Activated naive CD8-positive, alpha-beta T cell (primary cell): ENCODE measurements around the gene ADARB2.
"Not testable (repeated sequence)": the region's sequence is repeated elsewhere in the genome, so short reads cannot be mapped to it uniquely, and the experiment has no call there.

ENCODE experiments used
- H3K27ac Mint-ChIP-seq: one replicate; pipeline ENCODE4 v1.8.0; 2021; ENCODE audit warnings: mixed read lengths
- H3K27me3 Mint-ChIP-seq: one replicate; pipeline ENCODE4 v1.8.0; 2021; ENCODE audit warnings: mixed read lengths
- H3K36me3 Mint-ChIP-seq: one replicate; pipeline ENCODE4 v1.8.0; 2021; ENCODE audit warnings: mixed read lengths
- H3K4me1 Mint-ChIP-seq: one replicate; pipeline ENCODE4 v1.8.0; 2021; ENCODE audit warnings: low read depth, mixed read lengths
- H3K4me3 Mint-ChIP-seq: one replicate; pipeline ENCODE4 v1.8.0; 2021; ENCODE audit warnings: mild to moderate bottlenecking, mixed read lengths
- H3K9me3 Mint-ChIP-seq: one replicate; pipeline ENCODE4 v1.8.0; 2021; ENCODE audit warnings: low read depth, mixed read lengths

Gene ADARB2

DNA sequence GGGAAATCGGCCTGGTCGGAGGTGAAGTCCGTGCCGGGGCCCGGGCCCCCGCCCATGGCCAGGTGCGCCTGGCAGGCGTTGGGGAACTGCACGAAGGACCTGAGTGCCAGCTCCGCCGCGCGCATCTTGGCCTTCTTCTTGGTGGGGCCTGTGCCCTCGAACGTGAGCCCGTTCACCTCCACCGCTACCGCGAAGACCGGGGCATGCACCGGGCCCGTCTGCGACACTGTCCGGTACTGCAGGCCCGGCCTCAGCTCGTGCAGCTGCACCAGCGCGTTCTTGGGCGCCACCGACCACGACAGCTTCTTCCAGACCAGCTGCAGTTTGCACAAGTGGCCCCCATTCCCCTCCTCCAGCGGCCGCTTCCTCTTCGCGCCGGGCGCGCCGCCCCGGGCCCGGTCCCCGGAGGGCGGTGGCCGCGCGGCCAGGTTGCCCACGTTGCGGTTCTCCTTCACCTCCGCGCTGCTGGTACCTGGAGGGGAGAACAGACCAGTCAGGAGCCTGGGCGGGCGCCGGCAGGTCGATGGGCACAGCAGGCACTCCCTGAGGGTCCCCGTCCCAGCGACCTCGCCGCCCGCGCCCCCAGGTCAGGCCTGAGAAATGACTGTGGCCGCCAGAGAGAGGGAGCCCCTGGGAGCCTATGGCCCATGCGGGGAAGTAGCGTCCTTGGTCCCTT is 373.7 kb downstream of the ADARB2 start:
- no peaks in the 10 kb centered on the region for H3K36me3 Mint-ChIP-seq
- no peak overlapping the region for H3K4me3 Mint-ChIP-seq
- peaks cover 2% of the 10 kb centered on the region for H3K27me3 Mint-ChIP-seq
- peaks cover 11% of the 10 kb centered on the region for H3K4me1 Mint-ChIP-seq
- H3K27ac Mint-ChIP-seq, result no peak overlapping the region
- H3K9me3 Mint-ChIP-seq, result no peaks in the 10 kb centered on the region

DNA sequence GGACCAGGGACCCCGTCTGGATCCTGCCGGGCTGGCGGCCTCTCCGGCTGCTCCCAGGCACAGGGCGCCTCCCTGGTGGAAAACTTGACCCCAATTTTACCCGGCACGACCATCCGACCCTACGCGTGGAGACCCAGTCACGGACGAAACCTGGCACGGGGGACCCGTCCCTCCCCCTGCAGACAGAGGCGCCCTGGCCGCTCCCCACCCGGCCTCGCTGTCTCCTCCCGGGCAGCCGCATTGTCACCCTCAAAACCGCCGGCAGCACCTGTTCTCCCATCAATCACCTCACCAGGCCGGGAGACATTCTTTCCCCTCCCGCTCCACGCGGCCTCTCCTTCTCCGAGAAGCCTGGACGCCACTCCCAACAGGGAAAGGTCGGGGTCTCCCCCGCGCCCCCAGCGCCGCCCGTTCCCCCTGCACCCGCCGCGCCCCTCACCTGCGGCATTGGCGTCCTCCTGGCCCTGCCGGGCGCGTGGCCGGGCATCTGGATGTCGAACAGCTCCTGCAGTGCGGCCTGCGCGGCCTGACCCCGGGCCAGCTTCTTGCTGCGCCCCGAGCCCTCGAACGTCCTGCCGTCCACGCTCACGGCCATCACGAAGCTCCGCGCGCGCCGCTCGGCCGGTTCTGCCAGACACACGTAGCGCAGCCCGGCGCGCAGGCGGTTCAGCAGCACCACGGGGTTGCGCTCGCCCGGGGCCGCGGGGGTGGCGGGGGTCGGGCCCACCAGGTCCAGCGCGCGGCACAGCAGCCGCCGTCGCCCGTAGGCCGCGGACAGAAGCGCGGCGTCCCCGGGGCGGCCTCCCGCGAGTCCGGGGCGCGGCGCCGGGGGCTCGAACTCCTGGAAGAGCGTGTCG is 374.5 kb downstream of the ADARB2 start:
- Mint-ChIP-seq H3K9me3 (no peaks in the 10 kb centered on the region), H3K36me3 (no peaks in the 10 kb centered on the region), H3K27ac (no peak overlapping the region), H3K4me3 (no peak overlapping the region), H3K4me1 (peaks cover 11% of the 10 kb centered on the region), H3K27me3 (peaks cover 2% of the 10 kb centered on the region)

DNA sequence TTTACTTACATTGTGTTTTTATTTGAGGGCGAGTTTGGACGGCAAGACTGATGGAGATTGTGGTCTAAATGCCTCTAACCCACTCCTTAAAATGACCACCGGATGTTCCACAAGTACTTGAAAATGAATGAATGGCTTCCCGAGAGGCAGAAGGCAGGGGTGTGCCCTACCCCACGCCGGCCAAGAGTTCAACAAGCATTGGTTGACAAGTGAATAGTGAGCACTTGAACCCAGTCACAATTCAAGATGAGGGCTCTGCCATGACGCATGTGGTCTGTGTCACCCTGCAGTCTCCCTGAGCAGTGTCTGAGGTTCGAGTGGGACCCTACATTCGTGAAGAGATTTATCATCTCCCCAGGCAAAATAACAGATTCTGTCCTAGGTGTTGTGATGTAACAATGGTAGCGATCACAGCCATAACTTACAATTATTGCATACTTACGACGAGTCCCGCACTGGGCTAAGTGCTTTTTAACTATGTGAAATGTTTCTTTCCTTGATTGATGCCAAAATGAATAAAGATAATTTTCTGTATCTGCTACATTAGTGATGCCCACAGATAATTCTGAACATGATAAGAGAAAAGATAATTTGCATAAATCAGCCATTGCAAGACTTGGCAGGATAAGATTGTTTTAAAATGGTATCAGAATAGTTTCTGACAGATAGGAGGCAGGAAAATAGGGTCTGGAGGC is 375.8 kb downstream of the ADARB2 start:
- H3K27ac Mint-ChIP-seq, result no peak overlapping the region
- H3K9me3 Mint-ChIP-seq, result no peaks in the 10 kb centered on the region
- peaks cover 11% of the 10 kb centered on the region for H3K4me1 Mint-ChIP-seq
- no peak overlapping the region for H3K4me3 Mint-ChIP-seq
- peaks cover 2% of the 10 kb centered on the region for H3K27me3 Mint-ChIP-seq
- H3K36me3 Mint-ChIP-seq, result no peaks in the 10 kb centered on the region

DNA sequence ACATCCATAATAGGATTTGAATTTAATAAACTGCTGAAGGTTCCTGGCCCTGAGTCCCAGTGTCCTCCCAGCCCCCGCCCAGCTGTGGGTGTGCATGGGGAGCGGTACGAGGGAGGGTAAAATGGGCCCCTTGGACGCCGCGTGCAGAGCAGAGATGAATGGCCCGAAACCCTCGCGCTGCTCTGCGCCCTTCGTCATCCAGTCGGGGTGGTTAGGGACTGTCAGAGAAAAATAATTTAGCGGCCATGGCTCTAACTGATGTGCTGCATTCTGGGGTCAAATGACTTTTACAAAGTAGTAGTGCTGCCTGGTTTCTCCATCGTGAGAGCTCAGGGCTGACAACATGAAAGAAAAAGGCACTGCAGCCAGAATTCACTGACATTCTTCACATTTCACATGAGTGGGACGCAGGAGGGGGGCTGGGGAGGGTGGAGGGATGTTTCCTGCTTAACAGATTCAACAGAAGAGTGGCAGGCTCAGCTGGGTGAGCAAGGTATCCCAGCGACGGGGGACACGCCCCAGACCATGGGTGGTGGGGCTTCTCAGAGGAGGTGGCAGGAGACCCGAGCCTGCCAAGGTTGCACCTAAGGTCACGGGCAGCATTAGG is 376.7 kb downstream of the ADARB2 start:
- H3K4me1 Mint-ChIP-seq, result peaks cover 11% of the 10 kb centered on the region
- H3K4me3 Mint-ChIP-seq, result no peak overlapping the region
- H3K9me3 Mint-ChIP-seq, result no peaks in the 10 kb centered on the region
- H3K27me3 Mint-ChIP-seq, result peaks cover 2% of the 10 kb centered on the region
- H3K27ac Mint-ChIP-seq, result no peak overlapping the region
- no peaks in the 10 kb centered on the region for H3K36me3 Mint-ChIP-seq

DNA sequence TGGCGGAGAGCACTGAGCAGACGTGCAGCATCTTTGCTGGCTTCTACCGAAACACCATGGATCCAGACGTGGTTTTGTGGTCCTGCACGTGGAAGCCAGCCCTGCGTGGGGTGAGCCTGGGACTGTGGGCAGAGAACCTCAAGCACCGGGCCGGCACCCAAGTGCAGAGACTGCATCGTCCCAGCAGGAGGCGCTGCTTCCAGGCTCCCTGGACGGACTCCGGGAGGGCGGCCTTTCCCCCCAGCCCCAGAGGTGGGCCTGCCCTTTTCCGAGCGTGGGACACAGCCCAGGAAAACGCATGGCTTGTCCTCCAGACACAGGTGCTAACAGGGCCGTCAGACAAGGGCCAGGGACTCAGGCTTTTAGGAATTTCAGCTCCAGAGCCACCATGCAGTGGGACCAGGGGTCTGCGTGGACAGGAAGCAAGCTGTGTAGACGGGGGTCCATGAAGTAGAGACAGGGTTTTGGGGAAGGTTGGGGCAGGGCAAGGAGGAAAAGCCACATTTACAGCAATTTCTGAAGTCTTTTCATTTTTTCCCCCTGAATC is 377.2 kb downstream of the ADARB2 start:
- H3K36me3 Mint-ChIP-seq, result no peaks in the 10 kb centered on the region
- H3K4me3 Mint-ChIP-seq, result no peak overlapping the region
- H3K9me3 Mint-ChIP-seq, result no peaks in the 10 kb centered on the region
- peaks cover 2% of the 10 kb centered on the region for H3K27me3 Mint-ChIP-seq
- no peak overlapping the region for H3K27ac Mint-ChIP-seq
- peaks cover 11% of the 10 kb centered on the region for H3K4me1 Mint-ChIP-seq

DNA sequence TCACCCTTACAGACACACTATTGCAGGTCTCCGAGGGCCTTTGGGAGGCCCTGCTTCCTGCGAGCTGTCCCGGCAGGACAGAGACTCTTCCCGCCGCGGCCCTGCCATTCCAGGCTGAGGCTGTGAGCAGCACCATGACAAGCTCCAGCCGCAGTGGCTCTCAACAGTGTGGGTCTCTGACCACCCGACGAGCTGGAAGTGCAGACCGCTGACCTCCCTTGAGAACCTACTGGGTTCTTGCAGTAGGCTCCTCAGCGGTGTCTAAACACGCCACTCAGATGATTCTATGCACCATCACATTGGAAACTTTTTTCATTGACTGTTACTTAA is 377.7 kb downstream of the ADARB2 start:
- Mint-ChIP-seq H3K9me3 (no peaks in the 10 kb centered on the region), H3K36me3 (no peaks in the 10 kb centered on the region), H3K4me1 (peaks cover 11% of the 10 kb centered on the region), H3K27ac (no peak overlapping the region), H3K27me3 (peaks cover 2% of the 10 kb centered on the region), H3K4me3 (no peak overlapping the region)

DNA sequence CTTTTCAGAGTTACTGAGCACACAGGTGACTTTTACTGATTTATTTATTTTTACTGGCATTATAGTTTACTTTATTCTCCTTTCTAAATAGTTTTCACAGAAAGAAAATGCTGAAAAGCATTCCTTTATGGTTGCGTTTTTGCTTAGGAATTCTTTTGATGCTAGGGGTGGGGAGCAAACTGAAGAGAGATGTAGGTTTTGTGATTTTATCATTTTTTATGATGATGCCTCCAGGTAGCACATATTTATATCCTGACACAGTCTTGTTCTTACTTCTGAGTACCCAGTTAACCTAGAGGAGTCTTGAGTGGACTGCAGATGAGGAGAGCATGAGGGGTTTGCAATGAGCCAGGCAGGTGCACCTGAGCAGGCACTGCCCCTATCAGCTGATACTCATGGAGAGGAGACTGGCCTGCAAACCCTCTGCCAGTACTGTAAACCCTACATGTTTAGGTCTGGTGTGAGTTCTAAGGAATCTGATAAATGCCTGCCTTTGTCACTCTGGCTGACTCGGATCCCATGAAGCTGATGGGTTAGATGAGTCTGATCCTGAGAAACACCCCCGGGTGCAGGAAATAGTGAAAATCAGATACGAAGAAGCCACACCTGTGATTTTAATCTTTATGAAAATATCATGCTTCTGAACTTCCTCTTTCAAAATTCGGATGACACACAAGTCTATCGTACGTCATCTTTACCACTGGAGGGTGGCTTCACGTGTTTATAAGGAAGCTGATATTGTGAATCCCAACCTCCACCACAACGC is 378.3 kb downstream of the ADARB2 start:
- Mint-ChIP-seq H3K9me3 (no peaks in the 10 kb centered on the region), H3K4me3 (no peak overlapping the region), H3K27me3 (peaks cover 2% of the 10 kb centered on the region), H3K27ac (no peak overlapping the region), H3K36me3 (no peaks in the 10 kb centered on the region), H3K4me1 (peaks cover 11% of the 10 kb centered on the region)

DNA sequence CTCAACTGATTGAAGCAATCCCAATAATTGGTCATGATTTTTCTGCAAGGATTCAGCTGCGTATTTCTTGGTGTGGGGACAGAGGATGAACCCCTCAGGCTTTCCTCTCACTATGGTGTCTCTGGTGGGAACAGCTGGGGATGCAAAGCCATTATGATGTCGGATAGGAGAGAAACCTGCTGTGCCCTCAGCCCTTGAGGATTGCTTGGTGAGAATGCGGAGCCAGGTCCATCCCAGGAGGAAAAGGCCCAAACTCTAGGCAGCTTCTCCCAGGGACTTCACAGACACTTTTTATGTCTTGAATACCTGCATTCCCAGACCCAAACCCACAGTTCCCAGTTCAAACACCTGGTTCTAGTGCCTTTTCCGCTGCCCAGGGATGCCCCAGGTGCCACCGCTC is 379.2 kb downstream of the ADARB2 start:
- Mint-ChIP-seq H3K4me3 (no peak overlapping the region), H3K9me3 (no peaks in the 10 kb centered on the region), H3K27ac (no peak overlapping the region), H3K27me3 (peaks cover 2% of the 10 kb centered on the region), H3K4me1 (peaks cover 11% of the 10 kb centered on the region), H3K36me3 (no peaks in the 10 kb centered on the region)

DNA sequence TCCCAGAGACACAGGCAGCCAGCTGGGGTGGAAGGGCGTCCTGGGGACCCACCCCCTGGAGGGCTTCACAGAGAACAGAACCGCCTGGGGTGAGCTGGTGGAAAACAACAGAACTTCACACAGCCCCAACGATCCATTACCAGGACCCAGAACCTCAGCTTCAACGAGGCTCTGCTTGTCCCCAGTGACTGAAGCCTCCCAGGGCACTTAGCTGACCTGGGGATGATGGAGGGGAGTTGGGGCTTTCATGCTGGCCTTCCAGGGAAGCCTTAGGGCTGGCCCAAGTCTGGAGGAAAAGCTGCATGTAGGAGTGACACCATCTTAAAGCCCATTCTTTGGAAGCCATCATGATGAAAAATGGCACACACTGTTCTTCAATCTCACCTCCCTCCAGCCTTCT is 381.0 kb downstream of the ADARB2 start:
- Mint-ChIP-seq H3K27ac (no peak overlapping the region), H3K27me3 (no peaks in the 10 kb centered on the region), H3K4me1 (peaks cover 11% of the 10 kb centered on the region), H3K9me3 (no peaks in the 10 kb centered on the region), H3K4me3 (no peak overlapping the region), H3K36me3 (no peaks in the 10 kb centered on the region)

DNA sequence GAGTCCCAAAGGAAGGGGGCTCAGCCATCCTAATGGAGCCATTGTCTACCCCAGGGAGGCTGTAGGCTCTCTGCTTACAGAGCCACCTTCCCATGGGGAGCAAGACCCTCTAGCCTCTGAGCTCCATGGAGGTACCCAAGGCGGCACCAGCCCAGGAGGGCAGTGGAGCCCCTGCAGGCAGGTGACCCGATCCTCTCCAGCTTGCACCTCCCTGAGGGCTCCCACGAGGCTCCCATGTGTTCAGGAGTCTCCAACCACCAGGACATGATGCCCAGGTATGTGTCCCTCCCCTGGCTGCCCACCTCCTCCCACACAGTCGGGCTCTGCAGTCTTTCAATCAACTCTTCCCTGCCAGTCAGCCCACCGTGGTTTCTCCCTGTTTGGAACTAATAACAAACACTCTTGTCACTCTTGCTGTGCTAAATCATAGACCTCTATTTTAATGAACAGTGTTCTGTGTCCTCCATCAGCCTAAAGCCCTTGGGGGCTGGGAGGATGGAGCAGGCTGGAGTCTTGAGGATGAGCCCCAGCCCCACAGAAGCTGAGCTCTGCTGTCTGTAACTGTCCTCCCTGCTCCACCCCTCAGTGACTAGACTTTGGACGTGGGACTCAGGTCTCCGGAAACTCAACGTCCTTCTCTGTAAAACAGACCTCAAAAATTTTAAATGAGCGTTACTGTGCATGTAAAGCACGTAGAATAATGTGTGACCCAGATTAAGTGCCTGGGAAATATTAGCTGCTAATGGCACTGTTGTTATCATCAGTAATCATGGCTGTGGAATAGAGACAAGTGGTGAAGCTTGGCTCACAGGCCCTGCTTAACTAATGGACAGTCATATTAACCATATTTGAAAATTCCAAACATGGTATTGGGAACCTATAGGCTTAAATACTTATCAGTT is 382.3 kb downstream of the ADARB2 start:
- Mint-ChIP-seq H3K9me3 (no peaks in the 10 kb centered on the region), H3K36me3 (no peaks in the 10 kb centered on the region), H3K4me1 (peaks cover 11% of the 10 kb centered on the region), H3K4me3 (no peak overlapping the region), H3K27me3 (no peaks in the 10 kb centered on the region), H3K27ac (no peak overlapping the region)

DNA sequence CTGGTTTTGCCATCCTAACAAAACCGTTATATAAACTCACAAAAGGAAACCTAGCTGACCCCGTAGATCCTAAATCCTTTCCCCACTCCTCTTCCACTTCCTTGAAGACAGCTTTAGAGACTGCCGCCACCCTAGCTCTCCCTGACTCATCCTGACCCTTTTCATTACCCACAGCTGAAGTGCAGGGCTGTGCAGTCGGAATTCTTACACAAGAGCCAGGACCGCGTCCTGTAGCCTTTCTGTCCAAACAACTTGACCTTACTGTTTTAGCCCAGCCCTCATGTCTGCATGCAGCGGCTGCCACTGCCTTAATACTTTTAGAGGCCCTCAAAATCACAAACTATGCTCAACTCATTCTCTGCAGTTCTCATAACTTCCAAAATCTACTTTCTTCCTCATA is 385.0 kb downstream of the ADARB2 start:
- H3K27me3 Mint-ChIP-seq, H3K4me3 Mint-ChIP-seq, H3K36me3 Mint-ChIP-seq, H3K9me3 Mint-ChIP-seq, H3K4me1 Mint-ChIP-seq, H3K27ac Mint-ChIP-seq: not testable (repeated sequence)

DNA sequence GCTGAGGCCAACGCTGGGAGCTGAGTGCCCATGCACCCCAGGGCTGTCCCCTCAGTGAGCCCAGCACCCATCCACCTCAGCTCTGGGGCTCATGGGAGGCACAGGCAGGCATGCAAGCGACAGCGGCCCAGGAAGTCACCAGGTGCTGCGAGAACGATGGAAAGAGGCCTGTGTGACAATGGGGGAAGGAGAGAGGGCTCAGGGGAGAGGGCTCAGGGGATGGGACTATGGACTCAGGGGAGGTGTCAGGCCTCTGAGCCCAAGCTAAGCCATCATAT is 388.6 kb downstream of the ADARB2 start:
- Mint-ChIP-seq H3K9me3 (no peaks in the 10 kb centered on the region), H3K27me3 (peaks cover 6% of the 10 kb centered on the region), H3K27ac (no peak overlapping the region), H3K4me3 (no peak overlapping the region), H3K36me3 (no peaks in the 10 kb centered on the region), H3K4me1 (no peaks in the 10 kb centered on the region)

DNA sequence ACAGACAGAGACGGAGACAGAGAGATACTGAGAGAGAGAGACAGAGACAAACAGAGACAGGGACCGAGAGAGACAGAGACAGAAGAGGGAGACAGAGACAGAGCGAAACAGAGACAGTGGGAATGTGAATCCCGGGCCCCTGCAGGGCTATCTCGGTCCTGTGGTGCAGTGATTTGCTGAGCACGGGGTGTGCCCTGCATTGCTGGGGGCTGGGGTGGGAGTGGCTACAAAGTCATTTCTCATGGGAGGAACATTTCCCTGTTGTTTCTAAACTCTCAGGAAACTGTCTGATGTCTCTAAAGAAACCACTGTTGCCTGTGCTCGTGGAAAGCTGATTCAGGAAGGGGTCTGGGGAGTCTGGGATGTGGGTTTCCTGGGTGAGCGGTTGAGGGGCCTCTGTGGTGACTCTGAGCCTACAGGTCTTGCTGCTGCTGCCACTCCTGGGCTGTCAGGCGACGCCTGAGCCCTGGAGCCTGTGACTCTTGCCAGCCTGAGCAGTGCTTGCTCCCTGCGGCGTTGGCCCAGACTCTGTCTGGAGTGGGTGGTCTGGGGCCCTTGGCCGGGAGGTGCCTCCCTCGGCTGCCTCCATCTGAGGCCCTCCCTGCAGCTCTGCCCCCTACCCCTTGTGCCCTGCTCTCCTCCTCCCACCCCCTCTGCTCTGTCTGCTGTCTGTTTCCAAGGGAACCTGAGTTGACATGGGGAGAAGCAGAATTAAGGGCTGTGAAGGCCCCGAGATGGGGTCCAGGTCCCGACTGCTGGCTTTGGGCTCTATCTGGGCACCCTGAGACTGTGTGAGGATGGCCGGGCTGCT is 389.2 kb downstream of the ADARB2 start:
- no peak overlapping the region for H3K27ac Mint-ChIP-seq
- H3K9me3 Mint-ChIP-seq, result no peaks in the 10 kb centered on the region
- H3K36me3 Mint-ChIP-seq, result no peaks in the 10 kb centered on the region

More for the DNA sequence above, 389.2 kb downstream of the ADARB2 start:
- no peak overlapping the region for H3K4me3 Mint-ChIP-seq
- no peaks in the 10 kb centered on the region for H3K4me1 Mint-ChIP-seq
- peaks cover 6% of the 10 kb centered on the region for H3K27me3 Mint-ChIP-seq
